ELF-1 (cell line): ENCODE results near the gene ARMC10.
"Not testable (repeated sequence)": the region's sequence is repeated elsewhere in the genome, so short reads cannot be mapped to it uniquely, and the experiment has no call there.

Experiments
- DNase-seq: peaks from one replicate; pipeline ENCODE4 v3.0.0-alpha.2; 2016; ENCODE audit warnings: low read depth, low spot score

The ARMC10 gene

GRCh38 chr7:103074519-103075336 is at the start of gene ARMC10, which contains the start of gene FBXL13:
TSS of gene ARMC10 (plus strand) at chr7:103075140. CDS start at chr7:103075273, 133 bp downstream.
TSS of gene FBXL13 (minus strand) at chr7:103074796.
- peak; percentile 95 for DNase-seq

DNA sequence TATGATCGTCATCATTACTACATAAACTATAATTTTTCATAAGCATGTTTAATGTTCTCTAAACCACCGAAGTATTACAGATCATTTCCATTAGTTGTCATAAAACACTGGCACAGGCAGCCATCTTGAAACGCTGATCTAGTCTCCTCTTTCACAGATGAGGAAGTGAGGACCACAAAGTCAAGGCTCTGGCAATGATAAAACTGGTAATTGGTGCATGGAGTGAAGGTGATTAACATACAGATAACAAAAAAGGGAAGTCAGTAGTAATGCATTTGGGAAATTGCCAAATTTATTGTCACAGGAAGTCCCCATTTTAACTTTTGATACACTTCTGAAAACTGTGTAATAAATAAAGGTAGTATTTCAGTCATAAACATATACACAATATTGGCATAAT is 49.6 kb upstream of the ARMC10 start:
- DNase-seq = no peak

DNA sequence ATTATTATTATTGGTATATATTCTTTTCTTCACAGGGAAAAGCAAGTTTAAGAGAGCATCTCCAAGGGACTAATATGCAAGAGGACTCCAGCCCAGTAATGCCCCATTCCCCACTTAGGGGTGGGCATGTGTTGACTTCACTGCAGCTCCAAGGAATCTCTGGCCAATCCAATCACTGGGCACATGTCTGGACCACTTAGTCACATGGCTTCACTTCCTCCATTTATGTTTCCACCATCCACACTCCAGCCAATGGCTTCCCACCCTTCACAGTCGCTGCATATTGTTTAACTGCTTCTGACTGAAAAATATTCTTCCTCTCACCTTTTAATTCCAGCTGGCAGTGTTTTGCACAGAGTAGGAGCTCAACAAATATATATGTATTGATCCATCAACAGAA is 43.9 kb upstream of the ARMC10 start:
- no peak for DNase-seq

GRCh38 chr7:103031781-103032180 is 43.2 kb upstream of the ARMC10 start:
- no peak for DNase-seq

DNA sequence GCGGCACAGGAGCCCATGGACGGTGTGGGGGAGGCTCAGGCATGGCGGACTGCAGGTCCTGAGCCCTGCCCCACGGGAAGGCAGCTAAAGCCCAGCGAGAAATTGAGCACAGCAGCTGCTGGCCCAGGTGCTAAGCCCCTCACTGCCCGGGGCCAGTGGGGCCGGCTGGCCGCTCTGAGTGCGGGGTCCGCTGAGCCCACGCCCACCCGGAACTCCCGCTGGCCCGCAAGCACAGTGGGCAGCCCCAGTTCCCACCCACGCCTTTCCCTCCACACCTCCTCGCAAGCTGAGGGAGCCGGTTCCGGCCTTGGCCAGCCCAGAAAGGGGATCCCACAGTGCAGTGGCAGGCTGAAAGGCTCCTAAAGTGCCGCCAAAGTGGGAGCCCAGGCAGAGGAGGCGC is 40.6 kb upstream of the ARMC10 start:
- DNase-seq = not testable (repeated sequence)

DNA sequence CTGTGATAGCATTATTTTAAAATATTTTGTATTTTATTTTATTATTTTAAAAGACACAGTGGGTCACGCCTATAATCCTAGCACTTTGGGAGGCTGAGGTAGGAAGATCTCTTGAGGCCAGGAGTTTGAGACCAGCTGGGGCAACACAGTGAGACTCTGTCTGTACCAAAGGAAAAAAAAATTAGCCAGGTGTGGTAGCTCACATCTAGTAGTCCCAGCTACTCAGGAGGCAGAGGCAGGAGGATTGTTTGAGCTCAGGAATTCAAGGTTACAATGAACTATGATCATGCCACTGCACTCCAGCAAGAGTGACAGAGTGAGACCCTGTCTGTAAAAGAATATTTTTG is 37.5 kb upstream of the ARMC10 start:
- no peak for DNase-seq

DNA sequence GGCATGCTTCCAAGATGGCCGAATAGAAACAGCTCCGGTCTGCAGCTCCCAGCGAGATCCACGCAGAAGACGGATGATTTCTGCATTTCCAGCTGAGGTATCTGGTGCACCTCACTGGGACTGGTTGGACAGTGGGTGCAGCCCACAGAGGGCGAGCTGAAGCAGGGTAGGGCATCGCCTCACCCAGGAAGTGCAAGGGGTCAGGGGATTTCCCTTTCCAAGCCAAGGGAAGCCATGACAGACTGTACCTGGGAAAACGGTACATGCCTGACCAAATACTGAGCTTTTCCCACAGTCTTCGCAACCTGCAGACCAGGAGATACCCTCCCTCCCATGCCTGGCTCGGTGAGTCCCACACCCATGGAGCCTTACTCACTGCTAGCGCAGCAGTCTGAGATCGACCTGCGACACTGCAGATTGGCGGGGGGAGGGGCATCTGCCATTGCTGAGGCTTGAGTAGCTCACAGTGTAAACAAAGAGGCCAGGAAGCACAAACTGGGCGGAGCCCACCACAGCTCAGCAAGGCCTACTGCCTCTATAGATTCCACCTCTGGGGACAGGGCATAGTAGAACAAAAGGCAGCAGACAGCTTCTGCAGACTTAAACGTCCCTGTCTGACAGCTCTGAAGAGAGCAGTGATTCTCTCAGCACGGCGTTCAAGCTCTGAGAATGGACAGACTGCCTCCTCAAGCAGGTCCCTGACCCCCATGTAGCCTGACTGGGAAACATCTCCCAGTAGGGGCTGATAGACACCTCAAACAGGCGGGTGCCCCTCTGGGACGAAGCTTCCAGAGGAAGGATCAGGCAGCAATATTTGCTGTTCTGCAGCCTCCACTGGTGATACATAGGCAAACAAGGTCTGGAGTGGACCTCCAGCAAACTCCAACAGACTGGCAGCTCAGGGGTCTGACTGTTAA is 36.9 kb upstream of the ARMC10 start:
- peak; percentile 88 for DNase-seq

DNA sequence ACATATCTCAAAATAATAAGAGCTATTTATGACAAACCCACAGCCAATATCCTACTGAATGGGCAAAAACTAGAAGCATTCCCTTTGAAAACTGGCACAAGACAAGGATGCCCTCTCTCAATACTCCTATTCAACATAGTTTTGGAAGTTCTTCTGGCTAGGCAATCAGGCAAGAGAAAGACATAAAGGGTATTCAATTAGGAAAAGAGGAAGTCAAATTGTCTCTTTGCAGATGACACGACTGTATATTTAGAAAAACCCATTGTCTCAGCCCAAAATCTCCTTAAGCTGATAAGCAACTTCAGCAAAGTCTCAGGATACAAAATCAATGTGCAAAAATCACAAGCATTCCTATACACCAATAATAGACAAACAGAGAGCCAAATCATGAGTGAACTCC is 33.1 kb upstream of the ARMC10 start:
- DNase-seq = not testable (repeated sequence)

DNA sequence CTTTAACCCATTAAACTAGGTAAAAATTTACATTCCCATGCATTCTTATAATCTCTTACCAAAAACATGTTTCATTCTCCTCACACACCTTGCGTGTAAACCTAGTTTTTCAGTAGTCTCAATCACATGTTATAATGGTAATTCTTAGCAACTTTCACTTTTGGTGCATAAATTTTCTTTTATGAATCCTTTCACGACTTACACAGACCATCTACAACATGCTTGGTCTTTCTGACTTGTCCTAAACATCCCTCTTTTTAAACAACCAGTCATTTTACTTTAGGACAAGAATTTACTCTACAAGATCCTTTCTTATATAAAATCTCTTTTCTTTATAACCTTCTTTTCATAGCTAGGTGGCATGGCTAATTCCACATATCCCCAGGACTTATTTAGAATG is 26.1 kb upstream of the ARMC10 start:
- DNase-seq = no peak

DNA sequence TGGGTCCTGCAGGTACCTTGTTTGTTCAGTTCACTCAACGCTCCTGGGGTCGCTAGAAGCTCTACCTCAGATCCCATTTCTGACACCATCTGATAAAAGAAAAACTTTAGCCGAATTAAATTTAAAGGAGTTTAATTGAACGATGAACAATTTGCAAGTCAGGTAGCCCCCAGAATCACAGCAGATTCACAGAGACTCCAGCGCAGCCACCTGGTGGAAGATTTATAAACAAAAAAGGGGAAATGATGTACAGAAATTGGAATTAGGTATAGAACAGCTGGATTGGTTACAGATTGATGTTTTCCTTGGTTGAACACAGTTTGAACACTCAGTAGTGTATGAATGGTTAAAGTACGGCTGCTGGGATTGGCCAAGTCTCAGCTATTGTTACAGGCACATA is 23.4 kb upstream of the ARMC10 start:
- DNase-seq = no peak

GRCh38 chr7:103056006-103056405 is 18.9 kb upstream of the ARMC10 start:
- not testable (repeated sequence) for DNase-seq

GRCh38 chr7:103058122-103058521 is 16.8 kb upstream of the ARMC10 start:
- DNase-seq = no peak

DNA sequence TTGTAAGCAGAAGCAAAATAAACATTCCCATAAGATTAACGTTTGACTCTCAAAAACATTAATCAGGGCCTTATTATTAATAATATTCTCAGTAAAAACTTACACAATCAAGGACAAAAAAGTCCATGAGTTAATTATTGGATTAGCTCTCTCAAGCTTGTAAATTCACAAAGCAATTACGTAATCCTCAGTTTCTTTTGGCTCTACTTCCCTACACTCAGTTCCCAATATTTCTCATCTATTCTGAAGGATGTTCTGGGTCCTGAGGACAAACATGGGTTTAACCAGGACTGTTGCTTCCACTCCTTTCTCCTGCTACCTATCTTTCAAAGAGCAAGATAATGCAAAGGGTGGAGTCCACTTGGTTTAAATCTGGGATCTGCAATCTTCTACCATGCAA is 15.5 kb upstream of the ARMC10 start:
- no peak for DNase-seq

DNA sequence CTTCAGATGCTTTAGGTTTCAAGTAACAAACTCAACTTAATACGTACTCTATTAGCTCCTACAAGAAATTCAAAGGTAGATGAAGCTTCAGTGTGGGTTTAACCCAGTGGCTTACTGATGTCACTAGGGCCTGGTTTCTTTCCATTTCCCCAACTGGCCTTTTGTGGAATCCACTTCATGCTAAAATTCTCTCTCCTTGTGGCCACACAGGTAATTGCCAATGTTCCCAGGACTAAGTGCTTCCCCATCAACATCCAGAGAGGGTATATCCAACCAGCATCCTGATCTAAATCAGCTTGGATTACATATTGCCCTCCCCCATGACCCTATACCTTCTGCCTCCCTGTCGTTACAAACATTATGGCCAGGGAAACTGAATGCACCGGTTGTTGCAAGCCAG is 11.0 kb upstream of the ARMC10 start:
- no peak for DNase-seq

- DNase-seq = peak; percentile 47
These were observed 9.3 kb upstream of the ARMC10 start for GRCh38 chr7:103065667-103066066.

- no peak for DNase-seq
These were observed 6.2 kb upstream of the ARMC10 start for GRCh38 chr7:103068414-103069403.

- no peak for DNase-seq
These were observed 3.9 kb upstream of the ARMC10 start for GRCh38 chr7:103071000-103071399.

GRCh38 chr7:103073989-103074518 is 886 bp upstream of the ARMC10 start:
- DNase-seq = no peak

- DNase-seq = peak; percentile 62
These were observed 488 bp downstream of the ARMC10 start for GRCh38 chr7:103075337-103075918.

- DNase-seq = no peak
These were observed 1.8 kb downstream of the ARMC10 start for GRCh38 chr7:103076764-103077163.

GRCh38 chr7:103077318-103077717 is 2.4 kb downstream of the ARMC10 start:
- DNase-seq = no peak
